GM12878 (cell line): ENCODE measurements around the gene ILRUN. TPM values are rescaled to one million over a fixed set of nuclear protein-coding genes. Genes with fewer than 3 reads are reported as not detected.

ENCODE experiments used
- CREM ChIP-seq: IDR thresholded peaks from 2 replicates; pipeline ENCODE4 v1.6.1; 2014; ENCODE audit warnings: antibody characterized with exemption, low read depth
- CUX1 ChIP-seq: IDR thresholded peaks from 2 replicates; pipeline ENCODE4 v1.6.1; 2012; ENCODE audit warnings: improper control_type of control experiment, low read depth, low read length; ENCODE audit not compliant: insufficient replicate concordance
- EP300 ChIP-seq, 2 experiments: fragments of 150-350 bp in 1 of 2; IDR thresholded peaks; 2 replicates each; pipeline ENCODE4 v1.6.1; 2011 to 2012; ENCODE audit warnings: low read depth in 2 of 2, low read length in 2 of 2, borderline replicate concordance in 1 of 2, improper control_type of control experiment in 1 of 2, inconsistent platforms in 1 of 2; ENCODE audit not compliant: control insufficient read depth in 1 of 2
- FOXM1 ChIP-seq: IDR thresholded peaks from 2 replicates; pipeline ENCODE4 v1.6.1; 2012; ENCODE audit warnings: low read depth, mild to moderate bottlenecking, inconsistent platforms, low read length, moderate library complexity
- GATAD2B ChIP-seq: fragments of 450-650 bp; conservative IDR thresholded peaks from 2 replicates; pipeline ENCODE4 v1.6.1; 2017; ENCODE audit warnings: low read depth, mild to moderate bottlenecking, moderate library complexity
- IKZF2 ChIP-seq, 2 experiments: fragments of 450-650 bp; IDR thresholded peaks; 2 replicates each; pipeline ENCODE4 v1.6.1; 2017; ENCODE audit warnings: mild to moderate bottlenecking in 2 of 2, moderate library complexity in 2 of 2
- JUNB ChIP-seq: IDR thresholded peaks from 2 replicates; pipeline ENCODE4 v1.6.1; 2016; ENCODE audit warnings: antibody characterized with exemption, mild to moderate bottlenecking
- NFIC ChIP-seq: IDR thresholded peaks from 2 replicates; pipeline ENCODE4 v1.6.1; 2012; ENCODE audit warnings: low read depth, mild to moderate bottlenecking, inconsistent platforms, low read length, moderate library complexity
- NR2C1 ChIP-seq: fragments of 450-650 bp; IDR thresholded peaks from 2 replicates; pipeline ENCODE4 v1.6.1; 2017; ENCODE audit warnings: antibody characterized with exemption, mild to moderate bottlenecking, moderate library complexity
- NR2F1 ChIP-seq: fragments of 450-650 bp; conservative IDR thresholded peaks from 2 replicates; pipeline ENCODE4 v1.6.1; 2017; ENCODE audit warnings: mild to moderate bottlenecking
- PBX3 ChIP-seq: IDR thresholded peaks from 2 replicates; pipeline ENCODE4 v1.6.1; 2011; ENCODE audit warnings: mild to moderate bottlenecking, low read depth, low read length, moderate library complexity; ENCODE audit not compliant: insufficient replicate concordance
- RELB ChIP-seq: fragments of 450-650 bp; IDR thresholded peaks from 2 replicates; pipeline ENCODE4 v1.6.1; 2017; ENCODE audit warnings: low read depth, mild to moderate bottlenecking, moderate library complexity
- RUNX3 ChIP-seq: IDR thresholded peaks from 2 replicates; pipeline ENCODE4 v1.6.1; 2012; ENCODE audit warnings: low read length, inconsistent platforms
- SUZ12 ChIP-seq: fragments of 200-600 bp; sonication (generic); IDR thresholded peaks from one replicate; pipeline ENCODE4 v1.6.1; 2018; ENCODE audit warnings: antibody characterized with exemption, mild to moderate bottlenecking; ENCODE audit not compliant: unreplicated experiment
- TBL1XR1 ChIP-seq: IDR thresholded peaks from 2 replicates; pipeline ENCODE4 v1.6.1; 2012; ENCODE audit warnings: low read depth, low read length, improper control_type of control experiment
- ZNF274 ChIP-seq: IDR thresholded peaks from one replicate; pipeline ENCODE4 v1.8.0; 2011; ENCODE audit not compliant: insufficient read length, insufficient read depth
- ZNF384 ChIP-seq: IDR thresholded peaks from 2 replicates; pipeline ENCODE4 v1.6.1; 2012; ENCODE audit warnings: low read depth, mild to moderate bottlenecking, low read length, improper control_type of control experiment, borderline replicate concordance
- polyA plus RNA-seq, 11 experiments: library from polyadenylated mRNA; depleted of rRNA in 4 of 11; unstranded in 6 of 11; stranded (reverse) in 5 of 11; fragments of >200 nt; fragmentation: Nextera tagmentation in 4 of 11; fragmentation: Illumina TruSeq in 1 of 11; extraction: Ambion mirVana in 4 of 11; extraction: Trizol in 1 of 11; gene quantifications; 1 replicate in 1 of 11; 2 replicates in 10 of 11; pipeline versions ENCODE4 v1.2.1 to v1.2.3, GENCODE V29; 2011 to 2016; ENCODE audit warnings: inconsistent platforms in 2 of 11, missing spikeins in 2 of 11, low read depth in 1 of 11
- total RNA-seq, 4 experiments: library from RNA; depleted of rRNA in 3 of 4; stranded (reverse); fragments of >200 nt in 3 of 4; fragmentation: Illumina TruSeq in 1 of 4; extraction: Trizol in 1 of 4; gene quantifications; 2 replicates each; pipeline versions ENCODE4 v1.2.1 to v1.2.3, GENCODE V29; 2013 to 2021

ILRUN gene
- total and polyA plus RNA-seq, 10 of the 15 experiments (the other 5 are each of a cell fraction or from before 2014, with no cell fraction given): 21.0 to 114 (median 48.9) TPM

GRCh38 chr6:34680802-34681515 is 15.6 kb downstream of the ILRUN start (continued):
- TF ChIP-seq JUNB (peak; percentile 31), SUZ12 (no peak), IKZF2 (IDR thresholded peaks at IDR 0.05) (peak; percentile 67 to 69; a peak in 3 of 4 replicates), ZNF274 (no peak), NR2F1 (peak; percentile 97), PBX3 (peak; percentile 59), NFIC (peak; percentile 78; the same call in 1 of the 2 replicates), FOXM1 (peak; percentile 43; the same call in 1 of the 2 replicates), RELB (peak; percentile 67; the same call in 1 of the 2 replicates), NR2C1 (0 out of 2 replicates have a peak, but pooled peaks have one; percentile 24), RUNX3 (peak; percentile 83), CUX1 (peak; percentile 57), TBL1XR1 (0 out of 2 replicates have a peak, but pooled peaks have one; percentile 29), GATAD2B (peak; percentile 50; the same call in 1 of the 2 replicates), EP300 (IDR thresholded peaks at IDR 0.05; ENCODE audit: borderline replicate concordance in 1 of 2, control insufficient read depth in 1 of 2, low read depth in 2 of 2, low read length in 2 of 2) (peak; percentile 59 to 78; a peak in 2 of 4 replicates), CREM (peak; percentile 48; the same call in 1 of the 2 replicates), ZNF384 (peak; percentile 66; the same call in 1 of the 2 replicates)
- TF ChIP-seq, all 136 proteins: peak for 28
